ENCODE measurements around the gene MFGE8. TPM values are rescaled to one million over a fixed set of nuclear protein-coding genes. Genes with fewer than 3 reads are reported as not detected.

Gene MFGE8
- total and polyA plus RNA-seq, 4 experiments from 2014 or later = 5.1 to 102 (median 52.9) TPM

DNA sequence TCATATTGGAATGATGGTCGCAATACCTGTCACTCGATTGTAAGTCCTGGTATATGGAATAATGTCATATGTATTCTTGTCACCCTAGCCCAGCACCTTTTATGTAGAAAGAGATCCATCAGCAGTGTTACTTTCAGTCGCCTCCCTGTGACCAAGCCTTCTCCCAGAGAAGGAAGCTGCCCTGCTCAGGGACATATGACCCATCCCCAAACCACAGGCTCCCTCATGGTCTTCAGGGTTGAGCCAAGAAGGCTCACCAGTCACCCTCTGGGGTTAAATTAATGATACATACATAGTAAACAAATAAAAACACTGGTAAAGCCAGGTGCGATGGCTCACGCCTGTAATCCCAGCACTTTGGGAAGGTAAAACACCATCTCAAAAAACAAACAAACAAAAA, 4.6 kb upstream of the MFGE8 start:
- Histone ChIP-seq H3K27me3 (ENCODE audit: insufficient read depth, low read length) (no peaks in the 10 kb centered on the region), H3K36me3 (ENCODE audit: insufficient read depth, low read length) (no peaks in the 10 kb centered on the region), H3K9me3 (ENCODE audit: control insufficient read depth in 1 of 2, low read length in 2 of 2) (no peaks in the 10 kb centered on the region), H3K27ac (ENCODE audit: low read depth, low read length) (no peak overlapping the region), H3K4me1 (ENCODE audit: insufficient read depth, low read length) (peaks cover 6% of the 10 kb centered on the region), H3K4me3 (ENCODE audit: low read length in 2 of 2) (no peak overlapping the region)
- Mint-ChIP-seq H3K36me3 (peaks cover 0 to 3% of the 10 kb centered on the region in 2 donors), H3K4me3 (no peak overlapping the region), H3K27me3 (peaks cover 8 to 17% of the 10 kb centered on the region in 2 donors), H3K27ac (no peak overlapping the region), H3K9me3 (no peaks in the 10 kb centered on the region), H3K4me1 (peaks cover 7 to 13% (median 10%) of the 10 kb centered on the region in 4 donors)
- CTCF ChIA-PET (ENCODE audit: partially characterized antibody) = interaction anchor here (6.9 kb wide), 1 partner anchor 14 kb away, joined by 48 read pairs; no protein-coding TSS in a partner anchor
- POLR2A ChIA-PET (ENCODE audit: partially characterized antibody) = no interaction called here
- intact Hi-C loops (cut with micrococcal nuclease) = no loop called here
- no peak for DNase-seq

DNA sequence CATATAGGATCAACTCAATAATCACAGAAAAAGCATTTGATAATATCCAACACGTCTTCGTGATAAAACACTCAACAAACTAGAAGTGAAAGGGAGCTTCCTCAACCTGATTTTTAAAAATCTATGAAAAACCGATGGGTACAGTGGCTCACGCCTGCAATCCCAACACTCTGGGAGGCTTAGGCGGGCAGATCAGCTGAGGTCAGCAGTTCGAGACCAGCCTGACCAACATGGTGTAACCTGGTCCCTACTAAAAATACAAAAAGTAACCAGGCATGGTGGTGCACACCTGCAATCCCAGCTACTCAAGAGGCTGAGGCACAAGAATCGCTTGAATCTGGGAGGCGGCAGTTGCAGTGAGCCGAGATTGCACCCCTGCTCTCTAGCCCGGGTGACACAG, 2.2 kb upstream of the MFGE8 start:
- H3K9me3 Mint-ChIP-seq = no peaks in the 10 kb centered on the region

DNA sequence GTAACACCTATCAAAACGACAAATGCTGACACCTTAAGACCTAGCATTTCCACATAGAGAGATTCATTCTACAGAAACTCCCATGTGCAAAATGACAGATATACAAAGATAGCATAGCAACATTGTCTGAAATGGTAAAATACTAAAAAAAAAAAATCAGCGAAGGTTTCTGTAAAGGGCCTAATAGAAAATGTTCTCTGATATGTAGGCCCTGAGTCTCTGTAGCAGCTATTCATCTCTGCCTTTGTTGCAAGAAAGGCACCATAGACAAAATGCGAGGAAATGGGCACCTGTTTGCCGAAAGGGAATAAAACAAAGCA, 631 bp upstream of the MFGE8 start:
- Histone ChIP-seq H3K36me3 (ENCODE audit: insufficient read depth, low read length) (peaks cover 8% of the 10 kb centered on the region), H3K9me3 (ENCODE audit: control insufficient read depth in 1 of 2, low read length in 2 of 2) (no peaks in the 10 kb centered on the region), H3K4me1 (ENCODE audit: insufficient read depth, low read length) (peaks cover 13% of the 10 kb centered on the region), H3K27me3 (ENCODE audit: insufficient read depth, low read length) (no peaks in the 10 kb centered on the region), H3K4me3 (ENCODE audit: low read length in 2 of 2) (peak overlapping the region; percentile 75 to 76), H3K27ac (ENCODE audit: low read depth, low read length) (peak overlapping the region; percentile 60)
- no peak for DNase-seq
- no peaks in the 10 kb centered on the region for H3K9me3 Mint-ChIP-seq
- intact Hi-C loops (cut with micrococcal nuclease) = loop anchor here (1.0 to 2.0 kb wide), 2 partner anchors 10 to 19 kb away; partner anchors contain the start of gene HAPLN3
- H3K4me3 Mint-ChIP-seq = peak overlapping the region; percentile 90 to 98 (median 95)
- H3K4me1 Mint-ChIP-seq = peaks cover 13 to 41% (median 23%) of the 10 kb centered on the region in 4 donors
- H3K27me3 Mint-ChIP-seq = peaks cover 2 to 8% of the 10 kb centered on the region in 2 donors
- POLR2A ChIA-PET (ENCODE audit: partially characterized antibody) = interaction anchor here (0.6 to 1.4 kb wide), 4 partner anchors 9 to 23 kb away, joined by 3 to 4 read pairs (median 3); no protein-coding TSS in a partner anchor
- H3K27ac Mint-ChIP-seq = peak overlapping the region in 6 of 7 donors; percentile 72 to 94 (median 88)
- H3K36me3 Mint-ChIP-seq = peaks cover 4 to 7% of the 10 kb centered on the region in 2 donors
- CTCF ChIA-PET (ENCODE audit: partially characterized antibody) = interaction anchor here (6.9 kb wide), 1 partner anchor 10 kb away, joined by 48 read pairs; no protein-coding TSS in a partner anchor

More for the DNA sequence above, 2.2 kb upstream of the MFGE8 start:
- H3K4me1 Mint-ChIP-seq = peaks cover 13 to 26% (median 19%) of the 10 kb centered on the region in 4 donors
- peaks cover 4 to 12% of the 10 kb centered on the region in 2 donors for H3K27me3 Mint-ChIP-seq
- H3K4me3 Mint-ChIP-seq = no peak overlapping the region
- Histone ChIP-seq H3K4me3 (ENCODE audit: low read length in 2 of 2) (no peak overlapping the region), H3K4me1 (ENCODE audit: insufficient read depth, low read length) (peaks cover 15% of the 10 kb centered on the region), H3K36me3 (ENCODE audit: insufficient read depth, low read length) (no peaks in the 10 kb centered on the region), H3K27me3 (ENCODE audit: insufficient read depth, low read length) (no peaks in the 10 kb centered on the region), H3K9me3 (ENCODE audit: control insufficient read depth in 1 of 2, low read length in 2 of 2) (no peaks in the 10 kb centered on the region), H3K27ac (ENCODE audit: low read depth, low read length) (no peak overlapping the region)
- CTCF ChIA-PET (ENCODE audit: partially characterized antibody) = interaction anchor here (1.2 to 6.9 kb wide), 2 partner anchors 11 to 98 kb away, joined by 3 to 48 read pairs; no protein-coding TSS in a partner anchor
- DNase-seq = no peak
- peaks cover under 1 to 3% of the 10 kb centered on the region in 2 donors for H3K36me3 Mint-ChIP-seq
- intact Hi-C loops (cut with micrococcal nuclease) = no loop called here
- no peak overlapping the region for H3K27ac Mint-ChIP-seq
- POLR2A ChIA-PET (ENCODE audit: partially characterized antibody) = no interaction called here

DNA sequence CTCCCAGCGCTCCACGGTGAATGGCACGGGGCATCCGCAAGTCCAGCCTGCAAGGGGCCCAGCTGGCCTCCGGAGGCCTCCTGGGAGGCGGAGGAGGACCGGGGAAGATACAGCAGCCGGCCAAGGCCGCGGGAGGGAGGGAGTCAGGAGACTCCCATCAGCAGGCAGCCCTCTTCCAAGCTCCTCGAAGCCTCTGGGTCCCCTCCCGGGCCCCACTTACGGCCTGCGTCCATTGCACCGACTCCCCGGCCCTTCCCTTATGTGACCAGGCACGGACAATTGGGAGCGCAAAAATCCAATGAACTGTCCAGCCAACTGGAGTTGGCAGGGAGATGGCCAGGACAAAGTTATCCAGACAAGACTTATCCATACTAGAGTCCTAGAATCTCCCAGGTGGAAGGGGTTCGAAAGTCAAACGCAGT, 668 bp downstream of the MFGE8 start:
- intact Hi-C loops (cut with micrococcal nuclease) = loop anchor here (2.0 kb wide), 1 partner anchor 18 kb away; the partner anchor contains the start of gene HAPLN3
- no peak for DNase-seq

DNA sequence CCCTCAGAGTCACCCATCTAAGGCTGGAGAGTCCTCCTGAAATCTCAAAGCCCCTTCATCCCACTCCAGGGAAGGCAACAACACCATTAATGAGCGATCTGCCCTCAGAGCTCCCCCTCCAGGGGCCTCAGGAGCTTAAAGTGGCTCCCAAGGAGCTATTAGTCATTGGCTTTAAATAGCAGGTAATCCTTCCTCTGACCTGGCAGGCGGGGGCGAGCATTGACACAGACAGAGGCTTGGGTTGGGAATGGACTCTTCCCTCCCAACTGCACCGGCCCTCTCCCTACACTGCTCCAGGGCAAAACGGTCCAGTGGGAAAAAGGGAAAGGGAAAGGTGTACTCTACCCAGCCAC, 1.4 kb downstream of the MFGE8 start:
- no peaks in the 10 kb centered on the region for H3K9me3 ChIP-seq (ENCODE audit: control insufficient read depth in 1 of 2, low read length in 2 of 2)
- Mint-ChIP-seq H3K36me3 (peaks cover 4 to 7% of the 10 kb centered on the region in 2 donors), H3K27me3 (peaks cover 2 to 3% of the 10 kb centered on the region in 2 donors), H3K4me1 (peaks cover 14 to 45% (median 23%) of the 10 kb centered on the region in 4 donors), H3K27ac (peak overlapping the region in 5 of 7 donors; percentile 25 to 88 (median 68)), H3K9me3 (no peaks in the 10 kb centered on the region), H3K4me3 (peak overlapping the region in 7 of 8 donors; percentile 76 to 98 (median 95))
- H3K36me3 ChIP-seq (ENCODE audit: insufficient read depth, low read length) = peaks cover 8% of the 10 kb centered on the region
- peaks cover 13% of the 10 kb centered on the region for H3K4me1 ChIP-seq (ENCODE audit: insufficient read depth, low read length)
- H3K4me3 ChIP-seq (ENCODE audit: low read length in 2 of 2) = no peak overlapping the region
- ChIA-PET CTCF (ENCODE audit: partially characterized antibody) (interaction anchor here (1.0 to 1.2 kb wide), 2 partner anchors 12 to 17 kb away, joined by 3 to 4 read pairs; no protein-coding TSS in a partner anchor), POLR2A (ENCODE audit: partially characterized antibody) (interaction anchor here (1.0 kb wide), 1 partner anchor 17 kb away, joined by 6 read pairs; the partner anchor contains the start of gene HAPLN3)
- H3K27ac ChIP-seq (ENCODE audit: low read depth, low read length) = no peak overlapping the region
- intact Hi-C loops (cut with micrococcal nuclease) = loop anchor here (2.0 kb wide), 1 partner anchor 17 kb away; the partner anchor contains the start of gene HAPLN3
- no peaks in the 10 kb centered on the region for H3K27me3 ChIP-seq (ENCODE audit: insufficient read depth, low read length)
- no peak for DNase-seq

More for the DNA sequence above, 668 bp downstream of the MFGE8 start:
- Histone ChIP-seq H3K9me3 (ENCODE audit: control insufficient read depth in 1 of 2, low read length in 2 of 2) (no peaks in the 10 kb centered on the region), H3K27ac (ENCODE audit: low read depth, low read length) (peak overlapping the region; percentile 60), H3K36me3 (ENCODE audit: insufficient read depth, low read length) (peaks cover 8% of the 10 kb centered on the region), H3K4me3 (ENCODE audit: low read length in 2 of 2) (peak overlapping the region; percentile 48 to 75), H3K27me3 (ENCODE audit: insufficient read depth, low read length) (no peaks in the 10 kb centered on the region), H3K4me1 (ENCODE audit: insufficient read depth, low read length) (peaks cover 13% of the 10 kb centered on the region)
- ChIA-PET POLR2A (ENCODE audit: partially characterized antibody) (interaction anchor here (1.0 to 1.4 kb wide), 2 partner anchors 17 to 21 kb away, joined by 3 to 6 read pairs; partner anchors contain the start of gene HAPLN3), CTCF (ENCODE audit: partially characterized antibody) (interaction anchor here (6.9 kb wide), 1 partner anchor 8 kb away, joined by 48 read pairs; no protein-coding TSS in a partner anchor)
- Mint-ChIP-seq H3K4me3 (peak overlapping the region; percentile 76 to 98 (median 95)), H3K27me3 (peaks cover 2 to 4% of the 10 kb centered on the region in 2 donors), H3K36me3 (peaks cover 4 to 7% of the 10 kb centered on the region in 2 donors), H3K9me3 (no peaks in the 10 kb centered on the region), H3K27ac (peak overlapping the region; percentile 22 to 88 (median 68)), H3K4me1 (peaks cover 14 to 41% (median 23%) of the 10 kb centered on the region in 4 donors)

DNA sequence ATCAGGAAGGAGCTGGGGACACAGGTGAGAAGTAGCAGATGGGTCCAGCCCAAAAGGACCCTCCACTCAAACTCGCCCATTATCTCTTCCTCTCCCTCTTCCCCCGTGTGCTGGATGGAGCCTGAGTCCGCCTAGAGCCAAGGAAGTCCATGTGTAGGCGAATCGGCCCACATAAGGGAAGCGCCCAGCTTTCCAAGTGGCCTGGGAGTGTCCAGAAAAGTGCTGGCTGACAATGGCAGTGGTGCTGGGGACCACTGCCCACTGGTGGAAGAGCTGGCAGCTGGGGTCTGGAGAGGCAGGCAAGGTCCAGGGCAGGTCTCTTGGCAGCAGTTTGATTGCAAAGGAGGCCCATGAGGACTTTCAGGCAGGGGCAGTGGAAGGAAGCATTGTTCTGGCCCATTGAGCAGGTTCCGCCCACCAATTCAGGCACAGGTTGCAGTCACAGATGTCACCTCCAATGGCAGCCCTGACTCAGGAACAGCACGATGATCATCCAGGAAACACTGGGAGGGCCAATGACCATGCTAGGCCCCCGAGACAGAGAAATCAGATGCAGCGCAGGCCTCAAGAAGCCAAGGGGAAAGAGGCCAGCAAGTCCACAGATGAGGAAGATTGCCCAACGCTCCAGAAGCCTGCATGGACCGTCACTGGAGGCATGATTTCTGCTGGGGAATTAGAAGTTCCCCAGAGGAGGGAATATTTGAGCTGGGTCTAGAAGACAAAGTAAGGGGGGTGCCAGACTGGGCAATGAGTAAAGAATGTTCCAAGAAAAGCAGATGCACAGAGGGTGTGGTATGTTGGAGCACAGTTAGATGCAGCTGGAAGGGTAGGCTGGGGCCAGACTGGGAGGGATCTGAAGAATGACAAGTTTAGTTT, 3.0 kb downstream of the MFGE8 start:
- Mint-ChIP-seq H3K4me3 (peak overlapping the region in 7 of 8 donors; percentile 24 to 63 (median 30)), H3K4me1 (peaks cover 15 to 51% (median 28%) of the 10 kb centered on the region in 4 donors), H3K9me3 (no peaks in the 10 kb centered on the region), H3K36me3 (peaks cover 4 to 7% of the 10 kb centered on the region in 2 donors), H3K27ac (peak overlapping the region in 5 of 7 donors; percentile 18 to 76 (median 60)), H3K27me3 (no peaks in the 10 kb centered on the region)
- no peaks in the 10 kb centered on the region for H3K27me3 ChIP-seq (ENCODE audit: insufficient read depth, low read length)
- ChIA-PET CTCF (ENCODE audit: partially characterized antibody) (interaction anchor here (1.8 kb wide), 1 partner anchor 108 kb away, joined by 5 read pairs; no protein-coding TSS in a partner anchor), POLR2A (ENCODE audit: partially characterized antibody) (no interaction called here)
- intact Hi-C loops (cut with micrococcal nuclease) = no loop called here
- peaks cover 8% of the 10 kb centered on the region for H3K36me3 ChIP-seq (ENCODE audit: insufficient read depth, low read length)
- H3K4me3 ChIP-seq (ENCODE audit: low read length in 2 of 2) = no peak overlapping the region
- peaks cover 20% of the 10 kb centered on the region for H3K4me1 ChIP-seq (ENCODE audit: insufficient read depth, low read length)
- H3K9me3 ChIP-seq (ENCODE audit: control insufficient read depth in 1 of 2, low read length in 2 of 2) = no peaks in the 10 kb centered on the region
- no peak for DNase-seq
- no peak overlapping the region for H3K27ac ChIP-seq (ENCODE audit: low read depth, low read length)
